Measurements from ENCODE around the gene RAB36. TPM values are rescaled to one million over a fixed set of nuclear protein-coding genes. Genes with fewer than 3 reads are reported as not detected.

RAB36 gene
- total and polyA plus RNA-seq, 5 donors from 2014 or later = 0.17 to 0.61 (median 0.49) TPM; not detected in 1

DNA sequence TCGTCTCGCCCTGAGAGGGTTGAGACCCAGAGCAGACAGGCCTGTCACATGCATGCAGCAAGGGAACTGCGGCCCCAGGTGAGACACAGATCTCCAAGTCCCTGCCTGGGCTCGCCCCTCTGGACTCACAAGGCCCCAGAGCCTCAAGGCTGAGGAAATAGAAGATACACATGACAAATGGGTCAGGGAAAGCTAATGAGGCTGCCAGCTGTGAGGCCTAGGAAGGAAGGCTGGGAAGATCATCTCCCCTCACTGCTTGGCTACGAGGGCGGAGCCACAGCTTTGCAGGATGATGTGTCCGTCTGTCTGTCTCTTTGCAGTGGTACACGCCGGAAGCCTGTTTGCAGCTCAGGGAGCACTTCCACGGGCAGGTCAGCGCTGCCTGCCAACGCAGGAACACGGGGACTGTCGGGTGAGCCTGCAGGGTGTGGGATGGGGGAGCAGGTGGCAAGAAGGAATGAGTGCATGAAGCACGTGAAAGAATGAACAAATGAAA, 4.5 kb downstream of the RAB36 start:
- H3K27ac Mint-ChIP-seq = peak overlapping the region in 1 of 3 donors; percentile 54
- H3K4me1 Mint-ChIP-seq = peaks cover 0 to 13% (median 7%) of the 10 kb centered on the region in 4 donors
- Histone ChIP-seq H3K4me3 (ENCODE audit: low read depth, low read length) (no peak overlapping the region), H3K27ac (ENCODE audit: insufficient read depth, low read length, poor library complexity, severe bottlenecking) (no peak overlapping the region), H3K9me3 (ENCODE audit: control insufficient read depth in 2 of 2, low read length in 2 of 2) (no peaks in the 10 kb centered on the region), H3K4me1 (ENCODE audit: control insufficient read depth, insufficient read depth, low read length, poor library complexity, severe bottlenecking) (peaks cover 3% of the 10 kb centered on the region), H3K36me3 (ENCODE audit: control insufficient read depth, insufficient read depth, low read length) (no peaks in the 10 kb centered on the region), H3K27me3 (ENCODE audit: control insufficient read depth, insufficient read depth, low read length) (no peaks in the 10 kb centered on the region)
- no peak for ATAC-seq (ENCODE audit: low read depth in 2 of 2)
- no peak for DNase-seq
- H3K27me3 Mint-ChIP-seq = no peaks in the 10 kb centered on the region
- H3K9me3 Mint-ChIP-seq = no peaks in the 10 kb centered on the region
- H3K36me3 Mint-ChIP-seq = no peaks in the 10 kb centered on the region
- no peak overlapping the region for H3K4me3 Mint-ChIP-seq

DNA sequence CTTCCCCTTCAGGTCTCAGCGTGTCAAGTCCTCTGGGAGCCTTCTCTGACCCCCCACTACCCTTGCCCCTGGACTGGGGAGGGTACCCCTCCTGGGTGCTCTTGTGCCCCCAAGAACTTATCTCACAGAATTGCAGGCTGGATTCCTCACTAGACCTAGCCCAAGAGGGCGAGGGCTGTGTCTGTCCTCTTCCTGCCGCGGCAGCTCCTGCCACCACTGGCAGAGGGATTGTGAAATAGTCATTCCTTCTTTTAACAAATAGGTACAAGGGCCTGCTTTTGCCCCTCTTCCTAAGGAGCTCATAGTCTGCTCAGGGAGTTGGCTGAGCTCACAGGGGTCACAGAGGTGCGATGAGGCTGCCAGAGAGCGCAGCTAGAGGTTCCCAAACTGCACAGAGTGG, 5.5 kb downstream of the RAB36 start:
- Mint-ChIP-seq H3K4me3 (no peak overlapping the region), H3K4me1 (peaks cover 0 to 5% (median 2%) of the 10 kb centered on the region in 4 donors), H3K36me3 (no peaks in the 10 kb centered on the region)

GRCh38 chr22:23151827-23152226, 6.5 kb downstream of the RAB36 start:
- Mint-ChIP-seq H3K4me3 (no peak overlapping the region), H3K36me3 (no peaks in the 10 kb centered on the region), H3K4me1 (peaks cover 0 to 5% (median 2%) of the 10 kb centered on the region in 4 donors), H3K27me3 (no peaks in the 10 kb centered on the region), H3K9me3 (no peaks in the 10 kb centered on the region), H3K27ac (no peak overlapping the region)
- no peaks in the 10 kb centered on the region for H3K4me1 ChIP-seq (ENCODE audit: control insufficient read depth, insufficient read depth, low read length, poor library complexity, severe bottlenecking)
- no peaks in the 10 kb centered on the region for H3K9me3 ChIP-seq (ENCODE audit: control insufficient read depth in 2 of 2, low read length in 2 of 2)
- ATAC-seq (ENCODE audit: low read depth in 2 of 2) = no peak
- no peaks in the 10 kb centered on the region for H3K27me3 ChIP-seq (ENCODE audit: control insufficient read depth, insufficient read depth, low read length)
- H3K4me3 ChIP-seq (ENCODE audit: low read depth, low read length) = no peak overlapping the region
- DNase-seq = no peak
- no peaks in the 10 kb centered on the region for H3K36me3 ChIP-seq (ENCODE audit: control insufficient read depth, insufficient read depth, low read length)
- H3K27ac ChIP-seq (ENCODE audit: insufficient read depth, low read length, poor library complexity, severe bottlenecking) = no peak overlapping the region

More for the DNA sequence above, 5.5 kb downstream of the RAB36 start:
- no peak for ATAC-seq (ENCODE audit: low read depth in 2 of 2)
- no peak for DNase-seq
- Histone ChIP-seq H3K4me1 (ENCODE audit: control insufficient read depth, insufficient read depth, low read length, poor library complexity, severe bottlenecking) (no peaks in the 10 kb centered on the region), H3K9me3 (ENCODE audit: control insufficient read depth in 2 of 2, low read length in 2 of 2) (no peaks in the 10 kb centered on the region), H3K4me3 (ENCODE audit: low read depth, low read length) (no peak overlapping the region), H3K36me3 (ENCODE audit: control insufficient read depth, insufficient read depth, low read length) (no peaks in the 10 kb centered on the region), H3K27me3 (ENCODE audit: control insufficient read depth, insufficient read depth, low read length) (no peaks in the 10 kb centered on the region), H3K27ac (ENCODE audit: insufficient read depth, low read length, poor library complexity, severe bottlenecking) (no peak overlapping the region)
- H3K9me3 Mint-ChIP-seq = no peaks in the 10 kb centered on the region
- no peaks in the 10 kb centered on the region for H3K27me3 Mint-ChIP-seq
- H3K27ac Mint-ChIP-seq = peak overlapping the region in 1 of 3 donors; percentile 20

- no peak for ATAC-seq (ENCODE audit: low read depth in 2 of 2)
- Histone ChIP-seq H3K4me1 (ENCODE audit: control insufficient read depth, insufficient read depth, low read length, poor library complexity, severe bottlenecking) (no peaks in the 10 kb centered on the region), H3K9me3 (ENCODE audit: control insufficient read depth in 2 of 2, low read length in 2 of 2) (no peaks in the 10 kb centered on the region), H3K36me3 (ENCODE audit: control insufficient read depth, insufficient read depth, low read length) (no peaks in the 10 kb centered on the region), H3K4me3 (ENCODE audit: low read depth, low read length) (no peak overlapping the region), H3K27ac (ENCODE audit: insufficient read depth, low read length, poor library complexity, severe bottlenecking) (no peak overlapping the region), H3K27me3 (ENCODE audit: control insufficient read depth, insufficient read depth, low read length) (no peaks in the 10 kb centered on the region)
- Mint-ChIP-seq H3K4me1 (peaks cover 0 to 5% (median 2%) of the 10 kb centered on the region in 4 donors), H3K4me3 (no peak overlapping the region), H3K36me3 (no peaks in the 10 kb centered on the region), H3K27me3 (no peaks in the 10 kb centered on the region), H3K9me3 (no peaks in the 10 kb centered on the region), H3K27ac (peak overlapping the region in 2 of 3 donors; percentile 49 to 85)
- peak in 1 of 3 donors; percentile 35 for DNase-seq
Observed at GRCh38 chr22:23152238-23153114, 7.2 kb downstream of the RAB36 start.

- Histone ChIP-seq H3K9me3 (ENCODE audit: control insufficient read depth in 2 of 2, low read length in 2 of 2) (no peaks in the 10 kb centered on the region), H3K27me3 (ENCODE audit: control insufficient read depth, insufficient read depth, low read length) (no peaks in the 10 kb centered on the region), H3K36me3 (ENCODE audit: control insufficient read depth, insufficient read depth, low read length) (no peaks in the 10 kb centered on the region), H3K27ac (ENCODE audit: insufficient read depth, low read length, poor library complexity, severe bottlenecking) (no peak overlapping the region), H3K4me1 (ENCODE audit: control insufficient read depth, insufficient read depth, low read length, poor library complexity, severe bottlenecking) (no peaks in the 10 kb centered on the region), H3K4me3 (ENCODE audit: low read depth, low read length) (no peak overlapping the region)
- no peaks in the 10 kb centered on the region for H3K36me3 Mint-ChIP-seq
- H3K27ac Mint-ChIP-seq = peak overlapping the region in 1 of 3 donors; percentile 73
- no peaks in the 10 kb centered on the region for H3K9me3 Mint-ChIP-seq
- H3K4me1 Mint-ChIP-seq = peaks cover 0 to 5% (median 2%) of the 10 kb centered on the region in 4 donors
- H3K4me3 Mint-ChIP-seq = no peak overlapping the region
- ATAC-seq (ENCODE audit: low read depth in 2 of 2) (no peak), DNase-seq (no peak)
- no peaks in the 10 kb centered on the region for H3K27me3 Mint-ChIP-seq
Observed at GRCh38 chr22:23153994-23154393, 8.7 kb downstream of the RAB36 start.

DNA sequence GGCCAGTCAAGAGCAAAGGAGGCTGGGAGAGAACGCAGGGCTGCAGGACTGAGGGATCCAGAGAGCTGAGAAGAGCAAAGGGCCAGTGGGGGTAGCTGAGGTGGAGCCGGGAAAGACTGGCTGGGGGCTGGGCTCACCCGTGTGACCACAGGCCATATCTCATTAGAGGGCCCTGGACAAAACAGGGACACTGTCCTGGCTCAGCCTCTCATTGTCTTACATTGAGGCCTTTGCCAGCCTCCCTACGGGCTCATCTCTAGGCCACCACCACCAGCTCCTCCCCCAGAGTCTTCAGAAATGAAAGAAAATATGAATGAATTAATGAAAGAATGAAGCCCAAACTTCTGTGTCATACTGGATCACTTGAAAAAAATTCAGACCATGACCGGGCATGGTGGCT, 9.2 kb downstream of the RAB36 start:
- Mint-ChIP-seq H3K27ac (peak overlapping the region in 1 of 3 donors; percentile 73), H3K4me1 (peaks cover 0 to 5% (median 2%) of the 10 kb centered on the region in 4 donors), H3K4me3 (no peak overlapping the region), H3K27me3 (no peaks in the 10 kb centered on the region), H3K36me3 (no peaks in the 10 kb centered on the region), H3K9me3 (no peaks in the 10 kb centered on the region)
- ATAC-seq (ENCODE audit: low read depth in 2 of 2) (no peak), DNase-seq (no peak)
- H3K4me1 ChIP-seq (ENCODE audit: control insufficient read depth, insufficient read depth, low read length, poor library complexity, severe bottlenecking) = no peaks in the 10 kb centered on the region
- no peak overlapping the region for H3K4me3 ChIP-seq (ENCODE audit: low read depth, low read length)
- H3K9me3 ChIP-seq (ENCODE audit: control insufficient read depth in 2 of 2, low read length in 2 of 2) = no peaks in the 10 kb centered on the region
- no peaks in the 10 kb centered on the region for H3K36me3 ChIP-seq (ENCODE audit: control insufficient read depth, insufficient read depth, low read length)
- H3K27me3 ChIP-seq (ENCODE audit: control insufficient read depth, insufficient read depth, low read length) = no peaks in the 10 kb centered on the region
- H3K27ac ChIP-seq (ENCODE audit: insufficient read depth, low read length, poor library complexity, severe bottlenecking) = no peak overlapping the region

DNA sequence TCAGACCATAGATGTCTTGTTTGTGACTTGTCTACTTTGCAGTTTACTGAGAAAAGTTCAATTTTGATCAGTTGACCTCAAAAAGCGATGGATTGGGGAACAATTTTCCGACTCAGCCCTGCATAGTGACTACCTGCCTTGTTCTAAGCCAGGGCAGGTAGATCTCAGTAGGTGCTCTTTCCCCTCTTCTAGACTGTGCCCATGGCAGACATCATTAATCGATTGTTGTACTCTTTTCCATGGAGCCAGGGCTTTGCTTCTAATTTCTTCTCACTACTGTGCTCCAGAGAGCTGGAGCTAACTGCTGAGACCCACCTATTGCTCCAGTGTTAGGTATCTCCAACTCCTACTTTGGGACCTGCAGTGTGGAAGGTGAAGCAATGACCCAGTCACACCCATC, 9.9 kb downstream of the RAB36 start:
- Mint-ChIP-seq H3K4me1 (peaks cover 0 to 5% (median 2%) of the 10 kb centered on the region in 4 donors), H3K9me3 (no peaks in the 10 kb centered on the region), H3K27me3 (no peaks in the 10 kb centered on the region), H3K27ac (peak overlapping the region in 1 of 3 donors; percentile 5), H3K36me3 (no peaks in the 10 kb centered on the region), H3K4me3 (no peak overlapping the region)
- Histone ChIP-seq H3K4me3 (ENCODE audit: low read depth, low read length) (no peak overlapping the region), H3K4me1 (ENCODE audit: control insufficient read depth, insufficient read depth, low read length, poor library complexity, severe bottlenecking) (no peaks in the 10 kb centered on the region), H3K27me3 (ENCODE audit: control insufficient read depth, insufficient read depth, low read length) (no peaks in the 10 kb centered on the region), H3K9me3 (ENCODE audit: control insufficient read depth in 2 of 2, low read length in 2 of 2) (no peaks in the 10 kb centered on the region), H3K27ac (ENCODE audit: insufficient read depth, low read length, poor library complexity, severe bottlenecking) (no peak overlapping the region), H3K36me3 (ENCODE audit: control insufficient read depth, insufficient read depth, low read length) (no peaks in the 10 kb centered on the region)
- no peak for ATAC-seq (ENCODE audit: low read depth in 2 of 2)
- no peak for DNase-seq
